KMS-11 (cell line): ENCODE data around the gene SPINT2.

Experiments
- H2AFZ ChIP-seq: fragments of 200-600 bp; sonication (generic); 2 replicates; pipeline ENCODE4 v1.6.1; 2016; ENCODE audit warnings: antibody characterized with exemption, mixed run types, low read depth
- H3K27ac ChIP-seq: fragments of 200-600 bp; sonication (generic); 2 replicates; pipeline ENCODE4 v1.6.1; 2016; ENCODE audit warnings: mild to moderate bottlenecking, mixed run types
- H3K27me3 ChIP-seq: fragments of 200-600 bp; sonication (generic); 2 replicates; pipeline ENCODE4 v1.6.1; 2017; ENCODE audit warnings: mild to moderate bottlenecking, low read depth, mixed run types, moderate library complexity; ENCODE audit not compliant: insufficient read depth
- H3K36me3 ChIP-seq: fragments of 200-600 bp; sonication (generic); 2 replicates; pipeline ENCODE4 v1.6.1; 2017; ENCODE audit warnings: mild to moderate bottlenecking, mixed run types; ENCODE audit not compliant: insufficient read depth
- H3K4me1 ChIP-seq: fragments of 200-600 bp; sonication (generic); 2 replicates; pipeline ENCODE4 v1.6.1; 2016; ENCODE audit warnings: mild to moderate bottlenecking, low read depth, mixed run types; ENCODE audit not compliant: poor library complexity, severe bottlenecking
- H3K4me2 ChIP-seq: fragments of 200-600 bp; sonication (generic); 2 replicates; pipeline ENCODE4 v1.7.0; 2016; ENCODE audit warnings: mild to moderate bottlenecking, mixed run types
- H3K4me3 ChIP-seq: fragments of 200-600 bp; sonication (generic); IDR thresholded peaks from 2 replicates; pipeline ENCODE4 v1.6.1; 2017; ENCODE audit warnings: low read depth, low read length, mixed read lengths; ENCODE audit not compliant: insufficient read depth
- H3K79me2 ChIP-seq: fragments of 200-600 bp; sonication (generic); 2 replicates; pipeline ENCODE4 v1.6.1; 2016; ENCODE audit warnings: low read depth, mixed run types; ENCODE audit not compliant: insufficient read depth
- H3K9ac ChIP-seq: fragments of 200-600 bp; sonication (generic); 2 replicates; pipeline ENCODE4 v1.6.1; 2016; ENCODE audit warnings: mild to moderate bottlenecking, mixed run types
- H4K20me1 ChIP-seq: fragments of 200-600 bp; sonication (generic); 2 replicates; pipeline ENCODE4 v1.6.1; 2016; ENCODE audit warnings: mild to moderate bottlenecking, mixed run types; ENCODE audit not compliant: insufficient read depth
- TF ChIP-seq, protein P1 (sequence below): fragments of 200-600 bp; sonication (generic); conservative IDR thresholded peaks from 2 replicates; pipeline ENCODE4 v1.6.1; 2017; ENCODE audit warnings: low read depth, mild to moderate bottlenecking, antibody characterized with exemption, low read length, moderate library complexity, mixed read lengths

SPINT2 gene

DNA sequence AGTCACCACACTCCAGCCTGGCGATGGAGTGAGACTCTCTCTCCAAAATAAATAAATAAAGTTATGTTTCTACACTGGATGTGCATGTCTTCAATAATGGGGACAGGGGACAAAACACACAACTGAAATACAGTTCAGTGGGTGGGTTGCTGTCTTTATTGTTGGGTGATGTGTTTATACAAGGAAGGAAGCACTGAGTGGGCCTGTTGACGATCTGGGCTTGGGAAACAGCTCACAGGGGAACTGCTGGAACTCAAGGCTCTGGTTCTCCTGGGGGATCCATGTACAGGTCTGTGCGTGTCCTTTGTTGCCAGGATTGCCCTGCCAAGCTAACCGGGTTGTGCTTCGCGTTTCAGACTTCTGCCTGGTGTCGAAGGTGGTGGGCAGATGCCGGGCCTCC is 18.9 kb downstream of the SPINT2 start:
- Histone ChIP-seq H3K36me3 (no peaks in the 10 kb centered on the region), H2AFZ (no peak overlapping the region), H3K79me2 (no peaks in the 10 kb centered on the region), H3K4me1 (no peaks in the 10 kb centered on the region), H3K9ac (no peak overlapping the region), H3K27ac (no peak overlapping the region), H4K20me1 (no peaks in the 10 kb centered on the region), H3K4me2 (no peak overlapping the region), H3K4me3 (no peak overlapping the region), H3K27me3 (no peaks in the 10 kb centered on the region)
- TF ChIP-seq, protein P1, sequence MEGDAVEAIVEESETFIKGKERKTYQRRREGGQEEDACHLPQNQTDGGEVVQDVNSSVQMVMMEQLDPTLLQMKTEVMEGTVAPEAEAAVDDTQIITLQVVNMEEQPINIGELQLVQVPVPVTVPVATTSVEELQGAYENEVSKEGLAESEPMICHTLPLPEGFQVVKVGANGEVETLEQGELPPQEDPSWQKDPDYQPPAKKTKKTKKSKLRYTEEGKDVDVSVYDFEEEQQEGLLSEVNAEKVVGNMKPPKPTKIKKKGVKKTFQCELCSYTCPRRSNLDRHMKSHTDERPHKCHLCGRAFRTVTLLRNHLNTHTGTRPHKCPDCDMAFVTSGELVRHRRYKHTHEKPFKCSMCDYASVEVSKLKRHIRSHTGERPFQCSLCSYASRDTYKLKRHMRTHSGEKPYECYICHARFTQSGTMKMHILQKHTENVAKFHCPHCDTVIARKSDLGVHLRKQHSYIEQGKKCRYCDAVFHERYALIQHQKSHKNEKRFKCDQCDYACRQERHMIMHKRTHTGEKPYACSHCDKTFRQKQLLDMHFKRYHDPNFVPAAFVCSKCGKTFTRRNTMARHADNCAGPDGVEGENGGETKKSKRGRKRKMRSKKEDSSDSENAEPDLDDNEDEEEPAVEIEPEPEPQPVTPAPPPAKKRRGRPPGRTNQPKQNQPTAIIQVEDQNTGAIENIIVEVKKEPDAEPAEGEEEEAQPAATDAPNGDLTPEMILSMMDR: no peak

DNA sequence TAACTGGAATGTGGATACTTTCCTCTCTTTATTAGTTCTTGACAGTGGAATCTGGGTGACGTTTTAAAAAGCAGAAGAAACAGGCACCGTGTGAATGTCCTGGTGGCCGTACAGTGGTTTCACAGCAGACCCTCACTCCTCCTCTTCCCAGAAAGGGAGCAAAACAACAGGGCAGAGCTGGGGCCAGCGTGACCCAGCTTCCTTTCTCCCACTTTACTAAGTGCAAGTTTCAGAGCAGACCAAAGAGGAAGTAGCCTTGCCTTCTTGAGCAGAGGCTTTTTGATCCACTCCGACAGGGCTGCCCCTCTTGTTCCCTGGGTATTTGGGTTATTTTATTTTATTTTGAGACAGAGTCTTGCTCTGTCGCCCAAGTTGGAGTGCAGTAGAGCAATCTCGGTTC is 20.0 kb downstream of the SPINT2 start:
- no peak overlapping the region for H3K4me2 ChIP-seq
- H3K4me1 ChIP-seq: no peaks in the 10 kb centered on the region
- no peaks in the 10 kb centered on the region for H3K36me3 ChIP-seq
- H2AFZ ChIP-seq: no peak overlapping the region
- TF ChIP-seq, protein P1: no peak
- H3K9ac ChIP-seq: no peak overlapping the region
- H4K20me1 ChIP-seq: no peaks in the 10 kb centered on the region
- H3K27ac ChIP-seq: no peak overlapping the region
- H3K4me3 ChIP-seq: no peak overlapping the region
- no peaks in the 10 kb centered on the region for H3K79me2 ChIP-seq
- no peaks in the 10 kb centered on the region for H3K27me3 ChIP-seq

DNA sequence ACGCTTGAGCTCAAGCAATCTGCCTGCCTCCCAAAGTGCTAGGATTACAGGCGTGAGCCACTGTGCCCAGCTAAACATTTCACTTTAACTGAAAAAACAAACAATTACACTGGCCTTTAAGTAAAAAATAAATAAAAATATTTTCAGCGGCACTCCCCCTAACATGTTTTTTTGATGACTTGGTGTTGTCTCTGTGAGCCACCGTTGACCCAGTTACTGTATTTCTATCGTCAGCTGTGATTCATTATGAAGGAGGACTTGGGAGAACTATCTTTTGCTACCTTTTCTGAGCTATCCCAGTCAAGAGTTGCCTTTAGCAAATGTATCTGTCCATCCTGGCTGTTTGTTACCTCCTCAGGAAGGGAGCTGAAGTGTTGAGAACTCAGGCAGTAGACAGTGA is 21.2 kb downstream of the SPINT2 start:
- H3K4me2 ChIP-seq: no peak overlapping the region
- TF ChIP-seq, protein P1: no peak
- H3K27ac ChIP-seq: no peak overlapping the region
- no peaks in the 10 kb centered on the region for H4K20me1 ChIP-seq
- no peaks in the 10 kb centered on the region for H3K4me1 ChIP-seq
- no peaks in the 10 kb centered on the region; the same call in 1 of the 2 replicates for H3K27me3 ChIP-seq
- H3K4me3 ChIP-seq: no peak overlapping the region
- no peaks in the 10 kb centered on the region for H3K79me2 ChIP-seq
- no peak overlapping the region for H3K9ac ChIP-seq
- no peaks in the 10 kb centered on the region for H3K36me3 ChIP-seq
- no peak overlapping the region for H2AFZ ChIP-seq

GRCh38 chr19:38287604-38288003 is 23.2 kb downstream of the SPINT2 start:
- H2AFZ ChIP-seq: no peak overlapping the region
- no peaks in the 10 kb centered on the region for H3K4me1 ChIP-seq
- H3K27ac ChIP-seq: no peak overlapping the region
- no peak overlapping the region for H3K4me3 ChIP-seq
- no peak overlapping the region for H3K9ac ChIP-seq
- no peaks in the 10 kb centered on the region for H3K79me2 ChIP-seq
- TF ChIP-seq, protein P1: no peak
- peaks cover 15% of the 10 kb centered on the region; the same call in 1 of the 2 replicates for H3K27me3 ChIP-seq
- no peaks in the 10 kb centered on the region for H3K36me3 ChIP-seq
- H3K4me2 ChIP-seq: no peak overlapping the region
- no peaks in the 10 kb centered on the region for H4K20me1 ChIP-seq
